H1 (cell line): ENCODE data around the gene HOXB7. TPM values are rescaled to one million over a fixed set of nuclear protein-coding genes. Genes with fewer than 3 reads are reported as not detected.

Source experiments
- CTCF ChIA-PET: fragments of 300-600 bp; sonication (Branson Sonifier 250); formaldehyde crosslinking; loops from one replicate; lab custom pipeline; 2021; ENCODE audit not compliant: partially characterized antibody; lab: Charles Lee
- POLR2A ChIA-PET: fragments of 300-600 bp; sonication (Branson Sonifier 250); formaldehyde crosslinking; loops from one replicate; lab custom pipeline; 2021; ENCODE audit warnings: inconsistent platforms; ENCODE audit not compliant: partially characterized antibody; lab: Charles Lee
- DNase-seq, 2 experiments: peaks; one replicate each; pipeline versions ENCODE4 v3.0.0 to v3.0.0-alpha.2; 2010 to 2022; ENCODE audit warnings: low spot score in 2 of 2, low read depth in 1 of 2, mixed read lengths in 1 of 2
- FAIRE-seq: peaks from 2 replicates; lab custom pipeline; 2011; peaks lifted over from hg19 to GRCh38; lab: Jason Lieb, UNC
- H2AFZ ChIP-seq: 2 replicates; pipeline ENCODE4 v1.8.1; 2012; ENCODE audit warnings: low read length, inconsistent platforms
- H2AK5ac ChIP-seq: 2 replicates; pipeline ENCODE4 v1.6.1; 2013; ENCODE audit warnings: low read depth, low read length
- H2BK120ac ChIP-seq: replicated peaks from 2 replicates; pipeline ENCODE3; 2013; ENCODE audit warnings: low read depth, low read length, inconsistent platforms
- H2BK12ac ChIP-seq: 2 replicates; pipeline ENCODE4 v1.6.1; 2013; ENCODE audit warnings: low read depth, low read length
- H2BK15ac ChIP-seq: 2 replicates; pipeline ENCODE4 v1.6.1; 2013; ENCODE audit warnings: low read length
- H2BK20ac ChIP-seq: 2 replicates; pipeline ENCODE4 v1.6.1; 2013; ENCODE audit warnings: low read length
- H2BK5ac ChIP-seq: 2 replicates; pipeline ENCODE4 v1.6.1; 2013; ENCODE audit warnings: low read depth, low read length
- H3K14ac ChIP-seq: 2 replicates; pipeline ENCODE4 v1.6.1; 2013; ENCODE audit warnings: inconsistent platforms; ENCODE audit not compliant: insufficient read length
- H3K18ac ChIP-seq: 2 replicates; pipeline ENCODE4 v1.6.1; 2013; ENCODE audit warnings: low read length; ENCODE audit errors: extremely low read depth
- H3K23ac ChIP-seq: 2 replicates; pipeline ENCODE4 v1.6.1; 2013; ENCODE audit warnings: inconsistent platforms; ENCODE audit not compliant: insufficient read length
- H3K23me2 ChIP-seq: 2 replicates; pipeline ENCODE4 v1.6.1; 2013; ENCODE audit warnings: low read depth, low read length
- H3K27ac ChIP-seq: 2 replicates; pipeline ENCODE4 v1.6.1; 2011; ENCODE audit warnings: low read depth, low read length, inconsistent platforms
- H3K27me3 ChIP-seq, 4 experiments: replicated peaks in 1 of 4; 1 replicate in 1 of 4; 2 replicates in 3 of 4; pipeline versions ENCODE4 v1.6.1 to v1.8.1; 2011 to 2013; ENCODE audit warnings: low read length in 3 of 4, mild to moderate bottlenecking in 3 of 4, inconsistent platforms in 2 of 4, mixed read lengths in 2 of 4, moderate library complexity in 1 of 4; ENCODE audit not compliant: control insufficient read depth in 3 of 4, insufficient read depth in 3 of 4; ENCODE audit errors: extremely low read depth in 1 of 4
- H3K36me3 ChIP-seq, 4 experiments: 2 replicates each; pipeline versions ENCODE4 v1.6.1 to v1.8.1; 2011 to 2013; ENCODE audit warnings: mild to moderate bottlenecking in 4 of 4, low read length in 3 of 4, moderate library complexity in 2 of 4, control low read depth in 1 of 4, inconsistent platforms in 1 of 4; ENCODE audit not compliant: insufficient read depth in 4 of 4, control insufficient read depth in 2 of 4
- H3K4ac ChIP-seq: replicated peaks from 2 replicates; pipeline ENCODE3; 2013; ENCODE audit warnings: low read length, low read depth, mixed read lengths, inconsistent platforms; ENCODE audit not compliant: insufficient read length
- H3K4me1 ChIP-seq, 4 experiments: replicated peaks in 1 of 4; 1 replicate in 1 of 4; 2 replicates in 3 of 4; pipeline versions ENCODE4 v1.6.1 to v1.8.1; 2011 to 2013; ENCODE audit warnings: low read length in 3 of 4, inconsistent platforms in 2 of 4, mixed read lengths in 1 of 4; ENCODE audit not compliant: insufficient read depth in 4 of 4, control insufficient read depth in 3 of 4
- H3K4me2 ChIP-seq, 2 experiments: 2 replicates each; pipeline versions ENCODE4 v1.6.1 to v1.8.1; 2011 to 2013; ENCODE audit warnings: low read depth in 2 of 2, low read length in 2 of 2, control low read depth in 1 of 2, inconsistent platforms in 1 of 2, mild to moderate bottlenecking in 1 of 2; ENCODE audit not compliant: insufficient read depth in 1 of 2
- H3K4me3 ChIP-seq, 4 experiments: fragments of 200-600, 300-600 bp in 1 of 4; sonication (generic), shearing (Covaris generic), sonication (Bioruptor Twin) in 1 of 4; 2 replicates each; pipeline versions ENCODE4 v1.5.1 to v1.8.1; 2011 to 2016; ENCODE audit warnings: low read length in 4 of 4, low read depth in 3 of 4, control low read depth in 2 of 4, inconsistent platforms in 2 of 4, mild to moderate bottlenecking in 2 of 4, mixed read lengths in 1 of 4, moderate library complexity in 1 of 4; ENCODE audit not compliant: insufficient read depth in 2 of 4; ENCODE audit errors: extremely low read depth in 1 of 4
- H3K56ac ChIP-seq: replicated peaks from 2 replicates; pipeline ENCODE3; 2013; ENCODE audit warnings: low read depth, mild to moderate bottlenecking, mixed read lengths, low read length, inconsistent platforms; ENCODE audit not compliant: insufficient read length
- H3K79me1 ChIP-seq: 2 replicates; pipeline ENCODE4 v1.6.1; 2013; ENCODE audit warnings: low read depth, low read length, control low read depth
- H3K79me2 ChIP-seq, 2 experiments: 2 replicates each; pipeline versions ENCODE4 v1.6.1 to v1.8.1; 2012 to 2013; ENCODE audit warnings: low read length in 2 of 2, mild to moderate bottlenecking in 2 of 2, inconsistent platforms in 1 of 2; ENCODE audit not compliant: insufficient read depth in 2 of 2, control insufficient read depth in 1 of 2
- H3K9ac ChIP-seq, 4 experiments: replicated peaks in 1 of 4; 1 replicate in 1 of 4; 2 replicates in 3 of 4; pipeline versions ENCODE4 v1.6.1 to v1.8.1; 2011 to 2013; ENCODE audit warnings: low read depth in 3 of 4, low read length in 3 of 4, control low read depth in 2 of 4, mild to moderate bottlenecking in 2 of 4, moderate library complexity in 2 of 4, inconsistent platforms in 1 of 4; ENCODE audit errors: extremely low read depth in 1 of 4
- H3K9me3 ChIP-seq, 2 experiments: 2 replicates each; pipeline versions ENCODE4 v1.6.1 to v1.8.1; 2012 to 2013; ENCODE audit warnings: mild to moderate bottlenecking in 2 of 2, moderate library complexity in 2 of 2, control low read depth in 1 of 2, inconsistent platforms in 1 of 2, low read depth in 1 of 2, low read length in 1 of 2, mixed read lengths in 1 of 2; ENCODE audit not compliant: insufficient read depth in 2 of 2
- H4K20me1 ChIP-seq, 2 experiments: replicated peaks in 1 of 2; 2 replicates each; pipeline versions ENCODE3 to v1.8.1; 2011 to 2013; ENCODE audit warnings: inconsistent platforms in 2 of 2, low read length in 2 of 2, mild to moderate bottlenecking in 1 of 2; ENCODE audit not compliant: insufficient read depth in 2 of 2, control insufficient read depth in 1 of 2
- H4K5ac ChIP-seq: 2 replicates; pipeline ENCODE4 v1.6.1; 2013; ENCODE audit warnings: low read length, low read depth, mixed read lengths, inconsistent platforms; ENCODE audit not compliant: insufficient read length
- H4K8ac ChIP-seq: 2 replicates; pipeline ENCODE4 v1.8.0; 2013; ENCODE audit warnings: mild to moderate bottlenecking, moderate library complexity, low read length, inconsistent platforms; ENCODE audit not compliant: insufficient read depth; ENCODE audit errors: extremely low read depth
- H4K91ac ChIP-seq: replicated peaks from 2 replicates; pipeline ENCODE3; 2013; ENCODE audit warnings: low read length, mixed read lengths, inconsistent platforms; ENCODE audit not compliant: insufficient read length
- EZH2 ChIP-seq: fragments of 200-600 bp; sonication (generic); IDR thresholded peaks from 2 replicates; pipeline ENCODE4 v1.7.1; 2012; ENCODE audit warnings: low read depth, mild to moderate bottlenecking, moderate library complexity, low read length, inconsistent platforms; ENCODE audit not compliant: severe bottlenecking
- ZNF274 ChIP-seq: IDR thresholded peaks from 2 replicates; pipeline ENCODE4 v1.7.0; 2012; ENCODE audit warnings: low read length, borderline replicate concordance; ENCODE audit errors: extremely low read depth
- WGBS, 2 experiments: shearing (Covaris generic) in 1 of 2; methylation state at CpG; one replicate each; pipeline versions ENCODE4 v1.1.6 to v1.1.7; 2013 to 2015; ENCODE audit warnings: low lambda C conversion rate in 2 of 2, mixed read lengths in 2 of 2, inconsistent platforms in 1 of 2, low coverage in 1 of 2, missing lambda C conversion rate in 1 of 2; ENCODE audit not compliant: insufficient replicate concordance in 2 of 2, insufficient coverage in 1 of 2, insufficient read length in 1 of 2; ENCODE audit errors: extremely low coverage in 1 of 2, missing lambda C conversion rate in 1 of 2; 5-methylcytosine and 5-hydroxymethylcytosine counted together
- polyA plus RNA-seq, 7 experiments: library from polyadenylated mRNA; depleted of rRNA in 3 of 7; stranded (reverse) in 5 of 7; unstranded in 2 of 7; fragments of >200 nt in 5 of 7; fragments of 200-250 nt in 2 of 7; gene quantifications; 1 replicate in 5 of 7; 2 replicates in 1 of 7; 4 replicates in 1 of 7; pipeline versions ENCODE4 v1.2.1 to v1.2.3, GENCODE V29; 2011 to 2013; ENCODE audit warnings: missing spikeins in 2 of 7, mixed read lengths in 2 of 7
- total RNA-seq: library from RNA; stranded (reverse); fragmentation: NEBNext Ultra II Directional; extraction: Animal tissue kit (Norgen Biotek cat#: 25700); gene quantifications from 2 replicates; pipeline ENCODE4 v1.2.1, GENCODE V29; 2021

Gene HOXB7
- total and polyA plus RNA-seq, 2 of the 8 experiments (the other 6 are each of a cell fraction or from before 2014, with no cell fraction given), result not detected

- Histone ChIP-seq H4K5ac (no peak overlapping the region), H3K27me3 (peaks cover 99 to 100% (median 100%) of the 10 kb centered on the region in 4 experiments), H4K20me1 (peaks cover 2 to 35% of the 10 kb centered on the region in 2 experiments), H2BK5ac (no peak overlapping the region), H2AFZ (no peak overlapping the region), H3K23me2 (peaks cover 4% of the 10 kb centered on the region; the same call in 1 of the 2 replicates), H3K27ac (no peak overlapping the region), H3K4me1 (peaks cover 0 to 8% (median 4%) of the 10 kb centered on the region in 4 experiments; a peak in 5 of 7 replicates), H3K9ac (no peak overlapping the region), H2BK20ac (no peak overlapping the region), H2AK5ac (no peak overlapping the region), H3K14ac (no peak overlapping the region), H3K79me2 (no peaks in the 10 kb centered on the region), H3K4me2 (no peak overlapping the region; a peak in 1 of 4 replicates), H2BK12ac (no peak overlapping the region), H4K91ac (no peak overlapping the region), H2BK120ac (no peak overlapping the region), H2BK15ac (no peak overlapping the region), H3K23ac (no peak overlapping the region), H3K18ac (no peak overlapping the region), H3K4ac (no peak overlapping the region), H3K4me3 (no peak overlapping the region), H3K36me3 (peaks cover 0 to 5% (median 0%) of the 10 kb centered on the region in 4 experiments; a peak in 1 of 8 replicates), H3K79me1 (no peaks in the 10 kb centered on the region), H3K56ac (no peak overlapping the region), H3K9me3 (no peaks in the 10 kb centered on the region), H4K8ac (no peak overlapping the region)
- no peak for DNase-seq
- ChIA-PET POLR2A (interaction anchor here (1.8 kb wide), 1 partner anchor 50 kb away, joined by 4 read pairs; no protein-coding TSS in a partner anchor), CTCF (interaction anchor here (0.7 to 3.4 kb wide), 14 partner anchors 11 to 189 kb away, joined by 3 to 14 read pairs (median 3); partner anchors contain the start of gene HOXB5)
- FAIRE-seq, result no peak
- TF ChIP-seq ZNF274, result no peak
- TF ChIP-seq EZH2, result peak; percentile 45
- WGBS, 2 experiments, result 11% methylated on average over 6 of the region's 10 CpGs; no CpG with 5 or more reads in 1 of the 2 experiments
Observed at GRCh38 chr17:48563867-48564187, 47.0 kb downstream of the HOXB7 start.
